PC-9 (cell line): ENCODE results near the gene CDC42BPA. TPM values are rescaled to one million over a fixed set of nuclear protein-coding genes. Genes with fewer than 3 reads are reported as not detected.

ENCODE experiments used
- BruUV-seq: library from RNA; stranded (reverse); fragments of 400-500 nt; replicated peaks from 2 replicates; lab custom pipeline; 2021; lab: Mats Ljungman, UMichigan
- CTCF ChIA-PET: fragments of 300-600 bp; sonication (Branson Sonifier 250); formaldehyde crosslinking; loops from one replicate; lab custom pipeline; 2022; ENCODE audit warnings: antibody characterized with exemption; lab: Charles Lee
- POLR2A ChIA-PET: fragments of 300-600 bp; sonication (Branson Sonifier 250); formaldehyde crosslinking; loops from one replicate; lab custom pipeline; 2022; ENCODE audit warnings: antibody characterized with exemption; ENCODE audit not compliant: unreplicated experiment; lab: Charles Lee
- DNase-seq, 2 experiments: peaks; one replicate each; pipeline versions ENCODE4 v3.0.0 to v3.0.0-alpha.2; 2015 to 2022; ENCODE audit warnings: mixed read lengths in 1 of 2
- H2AFZ ChIP-seq: fragments of 200-600 bp; sonication (generic); 2 replicates; pipeline ENCODE4 v1.8.1; 2017; ENCODE audit warnings: antibody characterized with exemption
- H3F3A ChIP-seq: fragments of 200-600 bp; sonication (generic); 2 replicates; pipeline ENCODE4 v1.8.1; 2017; ENCODE audit warnings: antibody characterized with exemption, mild to moderate bottlenecking, low read depth; ENCODE audit not compliant: insufficient read depth
- H3K27ac ChIP-seq: fragments of 200-600 bp; sonication (generic); 2 replicates; pipeline ENCODE4 v1.6.1; 2016; ENCODE audit warnings: mixed run types
- H3K27me3 ChIP-seq: fragments of 200-600 bp; sonication (generic); 2 replicates; pipeline ENCODE4 v1.6.1; 2016; ENCODE audit warnings: low read depth, mixed run types; ENCODE audit not compliant: insufficient read depth
- H3K36me3 ChIP-seq: fragments of 200-600 bp; sonication (generic); 2 replicates; pipeline ENCODE4 v1.6.1; 2016; ENCODE audit warnings: low read depth, mixed run types
- H3K4me1 ChIP-seq: fragments of 200-600 bp; sonication (generic); replicated peaks from 2 replicates; pipeline ENCODE4 v1.6.1; 2016; ENCODE audit warnings: mixed run types; ENCODE audit not compliant: insufficient read depth
- H3K4me2 ChIP-seq: fragments of 200-600 bp; sonication (generic); 2 replicates; pipeline ENCODE4 v1.6.1; 2017; ENCODE audit warnings: mixed run types
- H3K4me3 ChIP-seq: fragments of 200-600 bp; sonication (generic); 2 replicates; pipeline ENCODE4 v1.6.1; 2016; ENCODE audit warnings: mixed run types
- H3K79me2 ChIP-seq: fragments of 200-600 bp; sonication (generic); 2 replicates; pipeline ENCODE4 v1.6.1; 2017; ENCODE audit warnings: low read depth, mixed run types
- H3K9me2 ChIP-seq: fragments of 200-600 bp; sonication (generic); 2 replicates; pipeline ENCODE4 v1.8.1; 2017; ENCODE audit warnings: mild to moderate bottlenecking; ENCODE audit not compliant: insufficient read depth
- H3K9me3 ChIP-seq: fragments of 200-600 bp; sonication (generic); 2 replicates; pipeline ENCODE4 v1.8.1; 2016; ENCODE audit warnings: low read depth; ENCODE audit not compliant: insufficient read depth
- H4K20me1 ChIP-seq: fragments of 200-600 bp; sonication (generic); 2 replicates; pipeline ENCODE4 v1.8.1; 2017; ENCODE audit not compliant: insufficient read depth
- EZH2 ChIP-seq: fragments of 200-600 bp; sonication (generic); IDR thresholded peaks from 2 replicates; pipeline ENCODE4 v1.8.0; 2017; ENCODE audit warnings: antibody characterized with exemption, low read depth
- intact Hi-C: fragments of 100-400 bp; cut with micrococcal nuclease; formaldehyde crosslinking; loops from one replicate; pipeline ENCODE4 v1.10.0; 2022; ENCODE audit not compliant: unreplicated experiment
- total RNA-seq: library from RNA; stranded (reverse); gene quantifications from 2 replicates; pipeline ENCODE4 v1.2.3, GENCODE V29; 2021
- TF ChIP-seq, protein P1 (sequence below): fragments of 200-600 bp; sonication (generic); conservative IDR thresholded peaks from 2 replicates; pipeline ENCODE4 v1.6.1; 2017; ENCODE audit warnings: mixed run types, antibody characterized with exemption, mild to moderate bottlenecking, moderate library complexity

The CDC42BPA gene
- total RNA-seq, 1 experiment from 2014 or later, result 47.5 TPM

DNA sequence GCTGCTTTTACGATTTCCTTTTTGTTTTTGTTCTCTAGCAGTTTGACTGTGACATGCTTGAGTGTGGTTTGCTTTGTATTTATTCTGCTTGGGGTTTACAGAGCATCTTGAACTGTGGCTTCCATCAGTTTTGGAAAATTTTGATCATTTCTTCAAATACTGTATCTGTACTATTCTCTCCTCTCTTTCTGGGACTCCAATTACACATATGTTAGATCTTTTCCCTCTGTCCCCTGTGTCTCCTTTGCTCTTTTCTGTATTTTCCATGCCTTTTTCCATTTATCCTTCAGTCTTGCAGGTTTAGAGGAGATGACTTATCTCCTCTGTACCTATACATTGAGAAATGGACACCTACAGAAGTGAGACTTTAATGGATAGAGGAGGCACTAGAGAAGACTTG, 346.5 kb downstream of the CDC42BPA start:
- no peaks in the 10 kb centered on the region for H3K79me2 ChIP-seq
- no peak overlapping the region for H3K4me2 ChIP-seq
- POLR2A ChIA-PET, result no interaction called here
- peaks cover 15% of the 10 kb centered on the region for H3K36me3 ChIP-seq
- no peak overlapping the region for H2AFZ ChIP-seq
- CTCF ChIA-PET, result no interaction called here
- no peaks in the 10 kb centered on the region for H3K9me2 ChIP-seq
- no peaks in the 10 kb centered on the region for H3K27me3 ChIP-seq
- H3K27ac ChIP-seq, result no peak overlapping the region
- DNase-seq, result no peak
- H3K4me1 ChIP-seq, result no peaks in the 10 kb centered on the region
- TF ChIP-seq EZH2, result no peak
- TF ChIP-seq, protein P1, sequence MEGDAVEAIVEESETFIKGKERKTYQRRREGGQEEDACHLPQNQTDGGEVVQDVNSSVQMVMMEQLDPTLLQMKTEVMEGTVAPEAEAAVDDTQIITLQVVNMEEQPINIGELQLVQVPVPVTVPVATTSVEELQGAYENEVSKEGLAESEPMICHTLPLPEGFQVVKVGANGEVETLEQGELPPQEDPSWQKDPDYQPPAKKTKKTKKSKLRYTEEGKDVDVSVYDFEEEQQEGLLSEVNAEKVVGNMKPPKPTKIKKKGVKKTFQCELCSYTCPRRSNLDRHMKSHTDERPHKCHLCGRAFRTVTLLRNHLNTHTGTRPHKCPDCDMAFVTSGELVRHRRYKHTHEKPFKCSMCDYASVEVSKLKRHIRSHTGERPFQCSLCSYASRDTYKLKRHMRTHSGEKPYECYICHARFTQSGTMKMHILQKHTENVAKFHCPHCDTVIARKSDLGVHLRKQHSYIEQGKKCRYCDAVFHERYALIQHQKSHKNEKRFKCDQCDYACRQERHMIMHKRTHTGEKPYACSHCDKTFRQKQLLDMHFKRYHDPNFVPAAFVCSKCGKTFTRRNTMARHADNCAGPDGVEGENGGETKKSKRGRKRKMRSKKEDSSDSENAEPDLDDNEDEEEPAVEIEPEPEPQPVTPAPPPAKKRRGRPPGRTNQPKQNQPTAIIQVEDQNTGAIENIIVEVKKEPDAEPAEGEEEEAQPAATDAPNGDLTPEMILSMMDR, result no peak
- BruUV-seq, result no TSS peak
- no peaks in the 10 kb centered on the region; the same call in 1 of the 2 replicates for H4K20me1 ChIP-seq
- intact Hi-C loops, result no loop called here
- 0 out of 2 replicates have a peak, but pooled peaks cover 7% of the 10 kb centered on the region for H3K9me3 ChIP-seq
- no peaks in the 10 kb centered on the region for H3F3A ChIP-seq
- no peak overlapping the region for H3K4me3 ChIP-seq

DNA sequence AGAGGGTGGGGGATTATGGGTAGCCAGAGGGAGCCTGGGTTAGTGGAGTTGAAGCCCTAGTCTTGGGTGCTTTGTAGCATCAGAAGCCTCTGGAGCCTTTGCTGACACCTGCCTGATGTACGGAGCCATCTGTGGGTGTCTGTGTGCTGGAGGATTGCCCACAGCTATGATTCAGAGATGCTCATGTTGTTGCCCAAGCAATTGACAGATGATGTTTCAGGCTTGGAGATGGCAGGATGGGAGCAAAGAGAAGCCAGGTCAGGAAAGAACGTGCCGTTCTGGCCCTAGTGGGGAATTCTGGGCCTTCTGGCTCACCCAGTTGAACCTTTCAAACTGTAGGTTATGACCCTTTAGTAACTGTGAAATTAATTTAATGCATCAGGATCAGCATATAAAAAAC, 350.6 kb downstream of the CDC42BPA start:
- no peaks in the 10 kb centered on the region for H3K79me2 ChIP-seq
- no peak overlapping the region for H3K27ac ChIP-seq
- DNase-seq, result no peak
- no peak overlapping the region for H3K4me2 ChIP-seq
- H3K9me3 ChIP-seq, result 0 out of 2 replicates have a peak, but pooled peaks cover 7% of the 10 kb centered on the region
- H3K27me3 ChIP-seq, result no peaks in the 10 kb centered on the region
- ChIA-PET POLR2A (no interaction called here), CTCF (no interaction called here)
- TF ChIP-seq, protein P1, result no peak
- no peak for TF ChIP-seq EZH2
- no peaks in the 10 kb centered on the region for H3F3A ChIP-seq
- no peaks in the 10 kb centered on the region for H3K4me1 ChIP-seq
- H3K4me3 ChIP-seq, result no peak overlapping the region
- no peaks in the 10 kb centered on the region for H3K9me2 ChIP-seq
- BruUV-seq, result no TSS peak
- no peak overlapping the region for H2AFZ ChIP-seq
- peaks cover 15% of the 10 kb centered on the region; the same call in 1 of the 2 replicates for H3K36me3 ChIP-seq
- intact Hi-C loops, result no loop called here
- H4K20me1 ChIP-seq, result peaks cover 3% of the 10 kb centered on the region

DNA sequence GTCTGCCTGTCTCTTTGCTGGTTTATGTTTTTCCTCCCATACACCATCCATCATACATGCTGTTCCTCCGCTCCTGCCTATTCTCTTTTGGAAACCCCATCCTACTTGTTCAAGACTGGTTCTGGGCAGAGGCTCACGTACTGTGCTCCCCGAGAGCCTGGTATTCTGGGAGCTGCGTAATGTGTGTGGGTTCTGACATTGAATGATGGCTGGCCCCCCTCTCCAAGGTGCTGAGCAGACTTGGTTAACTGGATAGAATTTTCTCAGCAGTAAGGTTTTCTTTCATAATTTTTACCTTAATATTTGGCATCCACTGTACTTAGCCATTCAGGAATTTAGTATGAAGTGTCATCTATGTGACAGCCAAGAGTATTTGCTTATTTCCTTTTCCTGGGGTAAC, 351.6 kb downstream of the CDC42BPA start:
- no peak for TF ChIP-seq EZH2
- peaks cover 3% of the 10 kb centered on the region for H4K20me1 ChIP-seq
- no peak overlapping the region for H2AFZ ChIP-seq
- H3K9me2 ChIP-seq, result no peaks in the 10 kb centered on the region
- no peak overlapping the region for H3K4me2 ChIP-seq
- H3K27ac ChIP-seq, result no peak overlapping the region
- H3K9me3 ChIP-seq, result 0 out of 2 replicates have a peak, but pooled peaks cover 5% of the 10 kb centered on the region
- intact Hi-C loops, result no loop called here
- ChIA-PET CTCF (no interaction called here), POLR2A (no interaction called here)
- no peaks in the 10 kb centered on the region for H3K27me3 ChIP-seq
- H3F3A ChIP-seq, result no peaks in the 10 kb centered on the region
- no peak overlapping the region for H3K4me3 ChIP-seq
- H3K36me3 ChIP-seq, result peaks cover 10% of the 10 kb centered on the region; the same call in 1 of the 2 replicates
- no peak for DNase-seq
- BruUV-seq, result no TSS peak
- no peaks in the 10 kb centered on the region for H3K4me1 ChIP-seq
- H3K79me2 ChIP-seq, result no peaks in the 10 kb centered on the region
